Nephron progenitor cell (in vitro differentiated cells): ENCODE measurements around the gene NRCAM.

Experiments used
- DNase-seq: peaks from one replicate; pipeline ENCODE4 v3.0.0; 2021
- H3K27ac Mint-ChIP-seq: 2 replicates; pipeline ENCODE4 v1.8.0; 2021; ENCODE audit warnings: mild to moderate bottlenecking, moderate library complexity, mixed read lengths
- H3K27me3 Mint-ChIP-seq: 2 replicates; pipeline ENCODE4 v1.8.0; 2021; ENCODE audit warnings: mild to moderate bottlenecking, low read depth, mixed read lengths; ENCODE audit not compliant: poor library complexity
- H3K36me3 Mint-ChIP-seq: 2 replicates; pipeline ENCODE4 v1.8.0; 2021; ENCODE audit warnings: low read depth, mixed read lengths
- H3K4me1 Mint-ChIP-seq: 2 replicates; pipeline ENCODE4 v1.8.0; 2021; ENCODE audit warnings: mixed read lengths
- H3K4me3 Mint-ChIP-seq: 2 replicates; pipeline ENCODE4 v1.8.0; 2021; ENCODE audit warnings: mild to moderate bottlenecking, moderate library complexity, mixed read lengths
- H3K9me3 Mint-ChIP-seq: 2 replicates; pipeline ENCODE4 v1.8.0; 2021; ENCODE audit warnings: mild to moderate bottlenecking, moderate library complexity, mixed read lengths
- TF ChIP-seq, protein P1 (sequence below): fragments of 200-600 bp; sonication (generic); IDR thresholded peaks from 2 replicates; pipeline ENCODE4 v1.5.0; 2021; ENCODE audit warnings: antibody characterized with exemption

Gene NRCAM

DNA sequence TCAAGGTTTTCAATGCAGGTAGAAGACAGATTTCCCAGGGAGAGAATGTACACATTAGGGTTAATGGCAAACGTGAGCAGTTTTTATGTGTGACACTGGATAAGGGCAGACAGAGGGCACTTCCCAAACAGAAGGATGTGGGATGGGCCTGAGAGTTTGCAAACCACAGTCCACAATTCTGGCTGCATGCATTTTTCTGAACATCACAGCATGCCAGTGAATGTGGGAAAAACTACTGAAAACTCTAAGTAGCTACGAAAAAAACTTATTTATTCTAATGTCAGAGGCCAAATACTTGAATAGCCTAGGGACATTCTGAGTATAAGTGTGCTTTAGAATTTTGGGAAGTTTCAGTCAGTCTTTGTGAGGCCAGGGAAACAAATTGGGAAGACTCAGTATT lies 145.9 kb downstream of the NRCAM start:
- H3K4me1 Mint-ChIP-seq, result peaks cover 47% of the 10 kb centered on the region
- DNase-seq, result no peak
- H3K27me3 Mint-ChIP-seq, result peaks cover 4% of the 10 kb centered on the region
- H3K36me3 Mint-ChIP-seq, result no peaks in the 10 kb centered on the region
- no peak overlapping the region for H3K4me3 Mint-ChIP-seq
- TF ChIP-seq, protein P1, sequence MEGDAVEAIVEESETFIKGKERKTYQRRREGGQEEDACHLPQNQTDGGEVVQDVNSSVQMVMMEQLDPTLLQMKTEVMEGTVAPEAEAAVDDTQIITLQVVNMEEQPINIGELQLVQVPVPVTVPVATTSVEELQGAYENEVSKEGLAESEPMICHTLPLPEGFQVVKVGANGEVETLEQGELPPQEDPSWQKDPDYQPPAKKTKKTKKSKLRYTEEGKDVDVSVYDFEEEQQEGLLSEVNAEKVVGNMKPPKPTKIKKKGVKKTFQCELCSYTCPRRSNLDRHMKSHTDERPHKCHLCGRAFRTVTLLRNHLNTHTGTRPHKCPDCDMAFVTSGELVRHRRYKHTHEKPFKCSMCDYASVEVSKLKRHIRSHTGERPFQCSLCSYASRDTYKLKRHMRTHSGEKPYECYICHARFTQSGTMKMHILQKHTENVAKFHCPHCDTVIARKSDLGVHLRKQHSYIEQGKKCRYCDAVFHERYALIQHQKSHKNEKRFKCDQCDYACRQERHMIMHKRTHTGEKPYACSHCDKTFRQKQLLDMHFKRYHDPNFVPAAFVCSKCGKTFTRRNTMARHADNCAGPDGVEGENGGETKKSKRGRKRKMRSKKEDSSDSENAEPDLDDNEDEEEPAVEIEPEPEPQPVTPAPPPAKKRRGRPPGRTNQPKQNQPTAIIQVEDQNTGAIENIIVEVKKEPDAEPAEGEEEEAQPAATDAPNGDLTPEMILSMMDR, result no peak
- H3K9me3 Mint-ChIP-seq, result no peaks in the 10 kb centered on the region
- no peak overlapping the region for H3K27ac Mint-ChIP-seq

DNA sequence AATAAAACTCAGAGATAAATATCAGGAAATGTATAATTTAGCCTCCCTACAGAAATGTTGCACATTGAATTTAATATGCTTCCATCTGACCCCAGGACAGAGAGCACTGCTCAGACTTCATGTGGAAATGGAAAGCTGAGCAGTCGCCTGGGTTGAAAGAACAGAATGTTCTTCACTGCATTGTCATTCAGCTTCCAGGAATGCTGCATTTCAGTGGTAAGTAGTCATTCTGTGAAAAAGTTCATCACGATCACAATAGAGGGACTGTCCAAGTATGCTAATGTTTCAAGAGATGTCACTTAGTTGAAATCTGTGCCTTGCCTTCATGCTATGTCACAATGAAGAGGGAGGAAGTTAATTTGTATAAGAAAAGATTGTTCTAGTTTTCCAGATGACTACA lies 147.3 kb downstream of the NRCAM start:
- no peak overlapping the region for H3K4me3 Mint-ChIP-seq
- TF ChIP-seq, protein P1, result no peak
- H3K4me1 Mint-ChIP-seq, result peaks cover 61% of the 10 kb centered on the region
- no peaks in the 10 kb centered on the region for H3K36me3 Mint-ChIP-seq
- no peaks in the 10 kb centered on the region for H3K9me3 Mint-ChIP-seq
- no peak overlapping the region for H3K27ac Mint-ChIP-seq
- no peak for DNase-seq
- H3K27me3 Mint-ChIP-seq, result peaks cover 4% of the 10 kb centered on the region

DNA sequence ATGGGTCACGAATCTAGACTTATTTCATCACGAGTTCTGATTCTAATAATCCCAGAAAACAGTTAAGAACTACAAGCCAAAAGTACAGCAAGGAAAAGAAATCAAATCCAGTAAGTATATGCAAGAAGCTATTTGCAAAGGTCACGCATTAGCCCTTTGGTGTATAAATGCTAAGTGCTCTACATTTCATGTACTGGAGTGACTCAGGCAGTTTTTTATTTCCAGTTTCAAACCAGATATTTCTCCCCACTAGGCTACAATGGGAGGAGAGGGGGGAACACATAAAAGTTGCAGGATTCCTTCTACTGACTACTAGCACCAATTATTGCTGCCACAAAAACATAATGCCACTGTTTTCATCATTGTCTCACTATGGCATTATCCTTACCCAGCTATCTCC lies 148.0 kb downstream of the NRCAM start:
- TF ChIP-seq, protein P1, result no peak
- no peak for DNase-seq
- Mint-ChIP-seq H3K27me3 (peaks cover 4% of the 10 kb centered on the region), H3K9me3 (no peaks in the 10 kb centered on the region), H3K36me3 (peaks cover 3% of the 10 kb centered on the region), H3K4me1 (peaks cover 63% of the 10 kb centered on the region), H3K4me3 (no peak overlapping the region), H3K27ac (no peak overlapping the region)

DNA sequence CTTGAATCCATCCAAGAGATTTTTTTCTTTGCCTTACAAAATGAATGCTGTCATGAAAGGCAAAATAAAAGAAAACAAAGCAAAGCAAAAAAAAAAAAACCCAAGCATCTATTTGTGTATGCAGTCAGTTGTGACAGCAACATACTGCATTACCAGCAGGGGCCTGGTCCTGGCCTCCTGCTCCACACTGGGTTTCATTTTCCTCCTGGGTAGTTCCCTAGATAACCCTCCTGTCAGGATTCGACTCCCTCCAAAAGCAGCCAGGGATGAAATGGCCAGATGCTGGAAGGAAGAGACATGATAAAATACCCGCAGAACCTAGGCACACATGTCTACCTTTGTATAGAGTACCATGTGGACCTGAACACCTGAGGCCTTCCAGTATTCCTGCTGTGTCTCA lies 148.6 kb downstream of the NRCAM start:
- TF ChIP-seq, protein P1, result no peak
- no peak overlapping the region for H3K4me3 Mint-ChIP-seq
- H3K27me3 Mint-ChIP-seq, result peaks cover 4% of the 10 kb centered on the region
- H3K4me1 Mint-ChIP-seq, result peaks cover 67% of the 10 kb centered on the region
- H3K27ac Mint-ChIP-seq, result no peak overlapping the region
- no peak for DNase-seq
- no peaks in the 10 kb centered on the region for H3K9me3 Mint-ChIP-seq
- peaks cover 5% of the 10 kb centered on the region for H3K36me3 Mint-ChIP-seq

DNA sequence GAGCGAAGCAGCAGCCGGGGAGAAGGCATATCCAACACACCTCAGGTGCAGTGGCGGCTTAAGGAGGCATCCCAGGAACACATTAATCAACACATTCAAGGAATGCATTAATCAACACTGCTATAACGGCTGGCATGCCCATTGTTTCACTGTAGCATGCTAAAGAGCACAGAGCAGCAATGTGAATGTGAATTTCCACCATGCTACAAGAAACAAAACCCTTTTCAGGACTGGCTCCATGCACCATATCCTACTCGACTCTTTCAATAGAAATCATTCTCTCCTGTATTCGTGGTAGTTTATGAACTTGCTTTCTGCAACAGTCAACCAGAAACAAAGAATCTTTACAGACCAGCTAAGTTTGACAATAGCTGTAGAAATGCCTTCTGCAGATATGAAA lies 149.0 kb downstream of the NRCAM start:
- no peak overlapping the region for H3K27ac Mint-ChIP-seq
- no peaks in the 10 kb centered on the region for H3K9me3 Mint-ChIP-seq
- TF ChIP-seq, protein P1, result no peak
- peaks cover 5% of the 10 kb centered on the region for H3K36me3 Mint-ChIP-seq
- H3K27me3 Mint-ChIP-seq, result peaks cover 4% of the 10 kb centered on the region
- no peak overlapping the region for H3K4me3 Mint-ChIP-seq
- DNase-seq, result no peak
- H3K4me1 Mint-ChIP-seq, result peaks cover 71% of the 10 kb centered on the region

DNA sequence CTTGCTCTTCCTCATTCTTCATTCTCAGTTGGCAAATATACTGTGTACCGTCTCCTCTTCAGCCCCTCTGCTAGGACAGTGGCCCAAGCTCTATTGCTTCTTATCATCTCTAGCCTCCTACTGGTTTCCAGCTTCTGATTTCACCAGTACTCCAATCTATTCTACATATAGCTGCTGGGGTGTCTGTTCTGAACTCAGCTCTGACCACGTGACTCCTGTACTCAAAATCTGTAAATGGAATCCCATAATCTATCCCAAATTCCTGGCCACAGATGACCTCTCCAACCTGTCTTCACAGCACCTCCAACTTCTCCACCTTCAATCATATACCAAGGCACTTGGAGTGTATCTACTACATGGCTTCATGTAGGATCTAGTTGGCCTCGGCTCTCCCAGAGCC lies 152.9 kb downstream of the NRCAM start:
- peaks cover 87% of the 10 kb centered on the region for H3K4me1 Mint-ChIP-seq
- TF ChIP-seq, protein P1, result no peak
- no peaks in the 10 kb centered on the region for H3K9me3 Mint-ChIP-seq
- no peak overlapping the region for H3K4me3 Mint-ChIP-seq
- no peak for DNase-seq
- peaks cover 5% of the 10 kb centered on the region for H3K36me3 Mint-ChIP-seq
- no peak overlapping the region for H3K27ac Mint-ChIP-seq
- no peaks in the 10 kb centered on the region for H3K27me3 Mint-ChIP-seq
